T-helper 1 cell treated with Interleukin-12 subunit alpha and Interleukin-12 subunit beta and Interleukin-4 antibody, amounts not matched to agents 30 ng/mL and 1 ng/mL, for 36 hours (primary cell): ENCODE measurements around the gene CDHR4. TPM values are rescaled to one million over a fixed set of nuclear protein-coding genes. Genes with fewer than 3 reads are reported as not detected.

ENCODE experiments used
- intact Hi-C: fragments of 100-400 bp; cut with micrococcal nuclease; formaldehyde crosslinking; loops from one replicate; pipeline ENCODE4 v1.15.1; 2024
- total RNA-seq: library from RNA; stranded (reverse); gene quantifications from 2 replicates; pipeline ENCODE4 v1.2.3, GENCODE V29; 2022

The CDHR4 gene
- total RNA-seq, 1 donor from 2014 or later, result 0.22 TPM

GRCh38 chr3:49804141-49805041, 4.7 kb upstream of the CDHR4 start:
- intact Hi-C loops, result loop anchor here (5.0 kb wide), 1 partner anchor 433 kb away; the partner anchor contains the start of gene GNAI2

DNA sequence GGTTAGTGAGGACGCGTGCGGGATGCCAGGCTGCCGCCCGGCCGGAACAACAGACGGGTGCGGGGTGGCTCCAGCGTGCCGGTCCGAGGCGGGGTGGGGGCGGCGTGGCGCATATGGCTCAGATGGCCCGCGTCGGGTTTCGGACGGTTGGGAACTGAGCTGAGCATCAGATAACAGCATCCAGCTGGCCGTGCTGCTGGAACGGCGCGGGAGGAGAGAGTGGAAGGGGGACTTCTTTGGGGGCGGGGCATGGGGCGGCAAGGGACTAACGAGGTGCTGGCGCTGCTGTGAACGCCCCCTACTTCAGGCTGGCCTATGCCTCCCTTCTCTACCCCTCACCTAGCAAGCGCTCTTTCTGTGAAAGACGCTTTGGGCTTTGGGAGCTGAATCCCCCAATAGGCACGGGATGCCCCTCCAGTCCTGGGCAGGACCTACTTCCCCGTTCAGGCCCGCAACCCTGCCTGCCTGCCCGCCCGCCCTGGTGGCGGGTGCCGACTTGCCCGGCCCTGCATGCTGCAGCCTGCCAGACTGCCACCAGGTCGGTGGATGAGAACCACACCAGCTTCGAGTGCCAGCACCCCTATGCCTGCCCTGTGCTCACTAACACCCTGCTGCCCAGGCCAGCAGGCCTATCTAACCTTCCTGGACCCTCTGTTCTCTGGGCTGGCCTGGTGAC, 3.9 kb upstream of the CDHR4 start:
- intact Hi-C loops, result loop anchor here (1.0 to 5.0 kb wide), 2 partner anchors 10 to 434 kb away; partner anchors contain the start of genes GNAI2 and UBA7

- intact Hi-C loops, result loop anchor here (1.0 to 5.0 kb wide), 10 partner anchors 10 to 434 kb away; partner anchors contain the start of genes GNAI2, IP6K1, RBM5 and TRAIP
Observed at GRCh38 chr3:49802719-49803464, 3.2 kb upstream of the CDHR4 start, which contains the start of gene INKA1. TSS of gene INKA1 (plus strand) at chr3:49803261. CDS start at chr3:49803393, 132 bp downstream.

GRCh38 chr3:49801160-49801559, 1.5 kb upstream of the CDHR4 start:
- intact Hi-C loops, result loop anchor here (5.0 kb wide), 1 partner anchor 436 kb away; the partner anchor contains the start of gene GNAI2

DNA sequence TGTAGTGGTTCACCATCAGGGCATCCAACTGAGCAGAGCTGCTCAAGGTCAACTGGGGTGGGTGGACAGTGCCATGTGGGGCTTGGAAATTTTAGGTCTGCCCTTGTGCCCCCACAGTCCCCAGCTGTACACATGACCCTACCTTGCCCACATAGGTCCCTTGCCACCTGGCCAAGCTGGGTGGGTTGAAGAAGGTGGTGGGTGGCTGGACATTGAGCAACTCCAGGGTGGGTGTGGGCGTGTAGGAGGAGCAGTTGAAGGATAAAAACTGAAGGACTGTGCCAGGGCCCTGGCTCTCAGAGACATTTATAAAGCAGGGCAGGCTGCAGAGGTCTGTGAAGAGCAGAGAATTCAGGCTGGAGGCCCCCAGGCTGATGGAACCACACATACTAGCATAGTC, 568 bp downstream of the CDHR4 start:
- intact Hi-C loops, result no loop called here

DNA sequence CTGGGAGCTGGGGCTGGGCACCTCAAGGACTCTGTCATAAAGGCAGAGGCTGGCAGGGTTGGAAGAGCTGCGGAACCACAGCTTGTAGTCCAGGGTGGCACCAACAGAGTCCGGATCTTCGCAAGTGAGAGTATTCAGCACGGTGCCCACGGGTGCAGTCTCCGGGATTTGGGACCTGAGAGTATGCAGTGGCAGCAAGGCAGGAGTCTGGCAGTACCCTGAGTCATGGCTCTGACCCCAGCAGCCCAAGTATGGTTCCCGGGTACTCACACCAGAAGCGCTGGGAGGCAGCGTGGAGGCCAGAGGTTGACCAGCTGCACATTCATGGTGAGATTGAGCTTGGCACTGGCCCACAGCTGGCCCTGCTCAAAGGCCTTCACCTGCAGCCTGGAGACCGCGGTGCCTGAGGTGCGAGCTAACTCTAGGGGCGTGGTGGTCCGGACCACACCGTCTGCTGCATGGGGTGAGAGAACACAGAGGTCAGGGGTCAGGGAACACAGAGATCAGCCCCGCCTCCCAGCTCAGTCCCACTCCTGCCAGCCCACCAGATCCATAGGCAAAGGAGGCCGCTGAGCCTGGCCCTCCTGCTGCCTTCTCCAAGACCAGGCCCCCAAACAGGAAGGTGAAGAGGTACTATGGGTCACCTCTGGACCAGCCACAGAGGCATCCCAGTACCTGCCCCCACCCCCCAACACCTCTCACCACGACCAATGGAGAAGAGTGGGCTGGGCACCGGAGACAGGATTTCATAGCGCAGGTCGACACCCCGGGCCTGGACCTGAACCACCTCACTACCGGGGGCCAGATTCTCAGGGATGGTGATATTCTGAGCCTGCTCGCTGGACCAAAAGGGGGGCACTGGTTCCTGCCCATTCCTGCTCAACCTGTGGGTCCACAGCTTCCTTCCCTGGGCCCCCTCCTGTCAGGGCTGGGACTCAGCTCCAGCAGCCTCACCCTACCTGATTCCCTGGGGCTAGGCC, 4.5 kb downstream of the CDHR4 start:
- intact Hi-C loops, result no loop called here

GRCh38 chr3:49794431-49794830, 5.2 kb downstream of the CDHR4 start:
- intact Hi-C loops, result no loop called here

GRCh38 chr3:49793486-49794085, 6.1 kb downstream of the CDHR4 start:
- intact Hi-C loops, result no loop called here

- intact Hi-C loops, result no loop called here
Observed at GRCh38 chr3:49792371-49793150, 7.1 kb downstream of the CDHR4 start.

- intact Hi-C loops, result no loop called here
Observed at GRCh38 chr3:49791571-49791970, 8.1 kb downstream of the CDHR4 start.

DNA sequence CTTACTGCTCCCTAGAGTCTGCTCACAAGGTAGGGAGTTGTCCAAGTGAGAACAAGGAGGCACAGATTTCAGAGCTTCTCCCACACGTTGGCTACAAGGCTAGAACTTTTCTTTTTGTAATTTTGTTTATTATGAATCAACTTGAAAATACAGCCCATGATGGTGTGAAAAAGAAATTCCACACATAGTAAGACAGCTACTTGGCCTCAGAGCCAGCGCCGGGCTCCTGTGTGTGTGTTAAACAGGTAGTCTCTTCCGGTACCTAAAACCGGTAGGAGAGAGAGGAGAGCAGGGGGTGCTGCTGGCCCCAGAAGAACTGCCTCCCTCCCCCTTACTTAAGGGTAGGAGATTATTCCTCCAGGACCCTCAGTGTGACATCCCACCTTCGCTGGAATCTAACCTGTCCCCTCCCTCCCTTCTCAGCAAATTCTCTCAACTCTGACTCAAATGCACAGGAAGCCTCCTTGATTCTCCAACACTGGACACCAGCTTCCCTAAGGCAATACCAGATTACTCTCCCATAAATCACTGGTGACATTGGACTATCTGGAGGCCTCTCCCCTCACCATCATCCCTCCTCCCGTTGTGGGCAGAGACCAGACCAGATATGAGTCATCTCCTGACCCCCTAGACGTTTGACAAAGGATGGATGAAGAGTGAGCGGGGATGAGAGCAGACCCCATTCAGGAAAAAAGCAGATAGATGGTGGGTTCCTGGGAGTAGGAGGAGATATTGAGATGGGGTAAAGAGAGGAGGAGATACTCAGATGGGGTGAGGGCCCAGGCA, 8.9 kb downstream of the CDHR4 start:
- intact Hi-C loops, result loop anchor here (1.0 kb wide), 1 partner anchor 11 kb away; no protein-coding TSS in a partner anchor

GRCh38 chr3:49788056-49788455, 11.6 kb downstream of the CDHR4 start:
- intact Hi-C loops, result loop anchor here (5.0 kb wide), 2 partner anchors 114 to 1604 kb away; partner anchors contain the start of genes MST1R and RBM15B

DNA sequence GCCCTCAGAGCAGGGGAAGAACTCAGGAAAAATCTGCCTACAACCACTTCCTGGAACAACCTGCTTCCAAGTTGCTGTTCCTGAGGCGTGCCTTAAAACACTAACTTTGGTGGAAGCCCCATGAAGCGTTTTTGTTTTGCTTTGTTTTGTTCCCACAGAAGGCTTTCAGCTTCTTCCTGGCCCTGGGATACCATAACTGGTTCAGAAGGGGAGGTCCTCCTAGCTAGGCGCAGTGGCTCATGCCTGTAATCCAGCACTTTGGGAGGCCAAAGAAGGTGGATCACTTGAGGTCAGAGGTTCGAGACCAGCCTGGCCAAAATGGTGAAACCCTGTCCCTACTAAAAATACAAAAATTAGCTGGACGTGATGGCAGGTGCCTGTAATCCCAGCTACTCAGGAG, 12.1 kb downstream of the CDHR4 start:
- intact Hi-C loops, result loop anchor here (2.0 to 5.0 kb wide), 5 partner anchors 115 to 1605 kb away; partner anchors contain the start of genes HYAL3, MON1A, MST1R and NAA80

- intact Hi-C loops, result loop anchor here (2.0 to 5.0 kb wide), 5 partner anchors 115 to 1605 kb away; partner anchors contain the start of genes HYAL3, MON1A, MST1R and NAA80
Observed at GRCh38 chr3:49787182-49787464, 12.6 kb downstream of the CDHR4 start.

DNA sequence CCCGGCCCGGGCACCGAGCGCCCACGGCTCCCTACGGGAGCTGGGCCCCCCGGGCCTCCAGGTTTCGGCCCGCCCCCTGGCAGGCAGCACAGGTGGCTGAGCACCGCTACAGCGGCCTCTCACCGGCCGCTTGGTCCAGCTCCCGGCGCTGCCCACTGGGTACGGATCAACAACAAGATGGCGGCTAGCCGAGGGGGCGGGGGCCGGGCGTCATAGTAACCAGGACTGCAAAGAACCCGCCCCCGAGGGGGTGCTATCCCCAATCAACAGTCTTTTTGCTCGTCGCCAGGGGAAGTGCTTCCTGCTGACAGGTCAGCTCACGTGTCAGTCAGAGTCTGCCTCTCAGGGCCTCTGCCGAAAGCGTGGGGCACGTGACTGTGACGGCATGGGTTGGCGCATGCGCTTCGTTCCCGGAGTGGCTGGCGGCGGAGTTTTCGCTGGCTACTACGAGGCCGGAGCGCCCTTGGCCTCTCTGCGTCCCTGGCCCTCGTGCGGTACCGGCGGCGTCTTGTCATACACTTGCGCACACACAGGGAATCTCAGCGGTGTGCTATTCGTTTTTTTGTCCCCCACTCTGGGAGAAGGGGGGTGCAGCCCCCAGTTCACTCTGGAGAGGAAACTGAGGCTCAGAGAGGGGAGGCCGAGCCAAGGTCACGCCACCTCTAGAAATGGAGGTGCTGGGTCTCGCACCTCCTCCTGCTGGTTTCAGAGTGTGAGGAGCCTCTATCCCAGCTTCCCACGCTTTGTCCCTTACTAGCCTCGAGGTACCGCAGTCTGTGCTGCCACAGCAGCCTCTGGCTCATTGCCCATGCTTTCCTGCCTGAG, 13.1 kb downstream of the CDHR4 start, which contains the start of gene IP6K1:
TSS of gene IP6K1 (minus strand) at position 186 of the 825 bp plus-strand sequence. CDS start 38,502 bp downstream, outside the sequence.
- intact Hi-C loops, result loop anchor here (1.0 to 5.0 kb wide), 15 partner anchors 16 to 1606 kb away; partner anchors contain the start of genes AMIGO3, APEH, HYAL3 and MON1A

DNA sequence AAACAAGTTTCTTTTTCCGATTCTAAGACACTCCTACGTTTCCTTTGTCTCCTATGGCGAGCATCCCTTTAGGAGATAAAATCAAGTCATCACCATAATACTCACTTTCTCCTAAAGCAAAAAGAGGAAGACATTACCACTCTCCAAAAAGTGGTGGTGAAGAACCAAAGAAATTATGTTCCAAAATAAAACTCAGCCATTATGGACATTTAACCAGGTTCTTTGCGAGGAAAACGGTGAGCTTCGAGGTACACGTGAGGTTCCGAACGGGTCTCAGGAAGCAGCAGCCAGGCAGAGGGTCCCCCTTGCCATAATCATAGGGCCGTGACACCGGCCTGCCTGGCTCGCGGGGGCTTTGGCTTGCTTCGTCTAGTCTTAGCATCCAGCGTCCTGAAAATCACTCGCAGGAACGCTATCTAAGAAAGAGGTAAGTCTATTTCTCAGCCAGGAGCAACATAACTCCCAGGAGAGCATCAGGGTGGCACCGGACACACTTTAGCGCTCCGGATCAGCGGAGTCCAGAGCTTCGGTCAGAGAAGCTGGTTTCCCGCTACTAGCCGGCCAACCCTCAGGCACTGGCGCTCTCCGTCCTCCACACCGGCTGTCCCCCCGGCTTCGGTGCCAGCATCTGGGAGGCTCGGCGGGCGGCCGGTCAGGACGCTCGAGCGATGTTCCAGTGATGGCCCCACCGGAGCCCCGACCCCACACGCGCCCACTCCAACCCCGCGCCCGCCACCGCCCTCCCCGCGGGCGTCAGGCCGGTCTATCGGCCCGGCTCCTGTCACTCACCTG, 13.9 kb downstream of the CDHR4 start:
- intact Hi-C loops, result loop anchor here (1.0 to 5.0 kb wide), 15 partner anchors 17 to 1607 kb away; partner anchors contain the start of genes AMIGO3, APEH, HYAL3 and MON1A
